Sigmoid colon (tissue), 3 donors: Measurements from ENCODE around the gene LAMB1.

ENCODE experiments used
- POLR2A ChIP-seq, 2 donors: fragments of 450-650 bp; IDR thresholded peaks; one replicate each; pipeline ENCODE4 v1.6.1; 2016; ENCODE audit warnings: antibody characterized with exemption in 2 of 2, mild to moderate bottlenecking in 2 of 2, moderate library complexity in 2 of 2
- TF ChIP-seq, protein P1 (sequence below), 4 experiments: fragments of 450-650 bp in 3 of 4; fragments of 200-600 bp in 1 of 4; IDR thresholded peaks; one replicate each; pipeline ENCODE4 v1.5.1; 2016 to 2019; ENCODE audit warnings: antibody characterized with exemption in 4 of 4, mild to moderate bottlenecking in 3 of 4, moderate library complexity in 2 of 4

DNA sequence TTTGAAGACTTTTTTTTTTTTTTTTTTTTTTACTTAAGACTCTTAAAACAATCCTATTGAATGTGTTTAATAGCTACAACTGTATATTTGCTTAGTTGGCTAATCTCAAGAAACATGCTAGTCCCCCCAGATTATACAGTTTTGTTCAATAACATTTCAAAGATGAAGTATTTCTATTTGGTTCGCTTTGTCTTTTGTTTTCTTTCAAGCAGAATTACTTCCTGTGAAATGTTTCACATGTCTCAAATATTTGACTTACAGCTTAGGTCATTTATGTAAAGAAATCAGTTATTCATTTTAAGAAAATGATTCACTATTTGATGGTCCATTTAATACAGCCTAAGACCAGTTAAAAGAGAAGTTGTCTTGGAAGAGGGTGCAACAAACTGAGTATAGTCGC is 12.8 kb upstream of the LAMB1 start:
- TF ChIP-seq, protein P1, sequence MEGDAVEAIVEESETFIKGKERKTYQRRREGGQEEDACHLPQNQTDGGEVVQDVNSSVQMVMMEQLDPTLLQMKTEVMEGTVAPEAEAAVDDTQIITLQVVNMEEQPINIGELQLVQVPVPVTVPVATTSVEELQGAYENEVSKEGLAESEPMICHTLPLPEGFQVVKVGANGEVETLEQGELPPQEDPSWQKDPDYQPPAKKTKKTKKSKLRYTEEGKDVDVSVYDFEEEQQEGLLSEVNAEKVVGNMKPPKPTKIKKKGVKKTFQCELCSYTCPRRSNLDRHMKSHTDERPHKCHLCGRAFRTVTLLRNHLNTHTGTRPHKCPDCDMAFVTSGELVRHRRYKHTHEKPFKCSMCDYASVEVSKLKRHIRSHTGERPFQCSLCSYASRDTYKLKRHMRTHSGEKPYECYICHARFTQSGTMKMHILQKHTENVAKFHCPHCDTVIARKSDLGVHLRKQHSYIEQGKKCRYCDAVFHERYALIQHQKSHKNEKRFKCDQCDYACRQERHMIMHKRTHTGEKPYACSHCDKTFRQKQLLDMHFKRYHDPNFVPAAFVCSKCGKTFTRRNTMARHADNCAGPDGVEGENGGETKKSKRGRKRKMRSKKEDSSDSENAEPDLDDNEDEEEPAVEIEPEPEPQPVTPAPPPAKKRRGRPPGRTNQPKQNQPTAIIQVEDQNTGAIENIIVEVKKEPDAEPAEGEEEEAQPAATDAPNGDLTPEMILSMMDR (IDR thresholded peaks at IDR 0.05): no peak
- no peak for TF ChIP-seq POLR2A (IDR thresholded peaks at IDR 0.05)
